GM18951 (cell line): Measurements from ENCODE around the gene FOXN1.
"Not testable (repeated sequence)": the region's sequence is repeated elsewhere in the genome, so short reads cannot be mapped to it uniquely, and the experiment has no call there.

Source experiments
- POLR2A ChIP-seq: IDR thresholded peaks from 4 replicates; pipeline ENCODE4 v1.6.1; 2011; ENCODE audit warnings: mild to moderate bottlenecking; ENCODE audit not compliant: insufficient read length, insufficient read depth; ENCODE audit errors: extremely low read depth
- in situ Hi-C: fragments of 300-500 bp; cut with MboI; formaldehyde crosslinking; loops from one replicate; pipeline ENCODE4 v1.12.0; 2022; ENCODE audit warnings: low sequenced_read_pairs, mixed read lengths, inconsistent platforms; ENCODE audit not compliant: unreplicated experiment

FOXN1 gene

GRCh38 chr17:28575126-28575795, 69.1 kb downstream of the FOXN1 start:
- in situ Hi-C loops = no loop called here

GRCh38 chr17:28576016-28576415, 69.9 kb downstream of the FOXN1 start:
- in situ Hi-C loops = not testable (repeated sequence)

More at GRCh38 chr17:28575126-28575795, 69.1 kb downstream of the FOXN1 start:
- no peak for TF ChIP-seq POLR2A

GRCh38 chr17:28576758-28577465, 70.8 kb downstream of the FOXN1 start, which contains the start of gene ALDOC:
Gene ALDOC, minus strand, starts transcription at chr17:28576895. Its CDS starts 1,363 bp downstream, at chr17:28575532.
- in situ Hi-C loops = no loop called here
- peak; percentile 82 for TF ChIP-seq POLR2A

- no peak for TF ChIP-seq POLR2A
- in situ Hi-C loops = no loop called here
These were observed 71.3 kb downstream of the FOXN1 start for GRCh38 chr17:28577466-28577824.

- TF ChIP-seq POLR2A = no peak
- in situ Hi-C loops = no loop called here
These were observed 72.4 kb downstream of the FOXN1 start for GRCh38 chr17:28578246-28579195.

GRCh38 chr17:28579526-28579925, 73.4 kb downstream of the FOXN1 start:
- in situ Hi-C loops = no loop called here
- TF ChIP-seq POLR2A = no peak

GRCh38 chr17:28580959-28581358, 74.8 kb downstream of the FOXN1 start:
- in situ Hi-C loops = no loop called here
- TF ChIP-seq POLR2A = no peak

GRCh38 chr17:28582513-28582912, 76.4 kb downstream of the FOXN1 start:
- TF ChIP-seq POLR2A = no peak
- in situ Hi-C loops = no loop called here

GRCh38 chr17:28584434-28584833, 78.3 kb downstream of the FOXN1 start:
- in situ Hi-C loops = no loop called here
- TF ChIP-seq POLR2A = no peak

GRCh38 chr17:28585851-28586250, 79.7 kb downstream of the FOXN1 start:
- TF ChIP-seq POLR2A = no peak
- in situ Hi-C loops = no loop called here
